Measurements from ENCODE around the gene STK33.

STK33 gene

GRCh38 chr11:8566613-8567210, 27.3 kb downstream of the STK33 start:
- Histone ChIP-seq H3K9ac (ENCODE audit: low read depth, low read length) (no peak overlapping the region), H3K27ac (ENCODE audit: low read length) (no peak overlapping the region), H2AFZ (ENCODE audit: low read depth, low read length) (no peak overlapping the region), H3K79me2 (ENCODE audit: insufficient read depth, low read length) (no peaks in the 10 kb centered on the region), H4K20me1 (ENCODE audit: insufficient read depth, low read length) (no peaks in the 10 kb centered on the region), H3K27me3 (ENCODE audit: insufficient read depth, low read length, poor library complexity) (peaks cover 7% of the 10 kb centered on the region), H3K36me3 (ENCODE audit: insufficient read depth, low read length) (no peaks in the 10 kb centered on the region), H3K4me1 (ENCODE audit: insufficient read depth, low read length) (no peaks in the 10 kb centered on the region), H3K9me3 (ENCODE audit: insufficient read depth, low read length, severe bottlenecking) (no peaks in the 10 kb centered on the region), H3K4me3 (ENCODE audit: low read depth in 1 of 2, low read length in 2 of 2) (no peak overlapping the region), H3K4me2 (ENCODE audit: insufficient read depth, low read length) (no peak overlapping the region)
- DNase-seq (no peak), ATAC-seq (ENCODE audit: insufficient read depth, low read depth) (peak; percentile 57; the same call in 2 of the 3 replicates)
- no peak for TF ChIP-seq EZH2 (IDR thresholded peaks at IDR 0.05; ENCODE audit: borderline replicate concordance, low read depth, low read length, severe bottlenecking)
- peak; percentile 71 for TF ChIP-seq CTCF (IDR thresholded peaks at IDR 0.05; ENCODE audit: borderline replicate concordance, extremely low read depth, low read length, poor library complexity, severe bottlenecking)

GRCh38 chr11:8564526-8564925, 29.5 kb downstream of the STK33 start:
- Histone ChIP-seq H3K79me2 (ENCODE audit: insufficient read depth, low read length) (no peaks in the 10 kb centered on the region), H3K27ac (ENCODE audit: low read length) (no peak overlapping the region), H3K4me3 (ENCODE audit: low read depth in 1 of 2, low read length in 2 of 2) (no peak overlapping the region), H3K4me2 (ENCODE audit: insufficient read depth, low read length) (no peak overlapping the region), H2AFZ (ENCODE audit: low read depth, low read length) (no peak overlapping the region), H4K20me1 (ENCODE audit: insufficient read depth, low read length) (no peaks in the 10 kb centered on the region), H3K9me3 (ENCODE audit: insufficient read depth, low read length, severe bottlenecking) (no peaks in the 10 kb centered on the region), H3K4me1 (ENCODE audit: insufficient read depth, low read length) (no peaks in the 10 kb centered on the region), H3K27me3 (ENCODE audit: insufficient read depth, low read length, poor library complexity) (no peaks in the 10 kb centered on the region), H3K36me3 (ENCODE audit: insufficient read depth, low read length) (no peaks in the 10 kb centered on the region), H3K9ac (ENCODE audit: low read depth, low read length) (no peak overlapping the region)
- TF ChIP-seq CTCF (IDR thresholded peaks at IDR 0.05; ENCODE audit: borderline replicate concordance, extremely low read depth, low read length, poor library complexity, severe bottlenecking): no peak
- no peak for TF ChIP-seq EZH2 (IDR thresholded peaks at IDR 0.05; ENCODE audit: borderline replicate concordance, low read depth, low read length, severe bottlenecking)
- ATAC-seq (ENCODE audit: insufficient read depth, low read depth): no peak
- no peak for DNase-seq

GRCh38 chr11:8561461-8561860, 32.6 kb downstream of the STK33 start:
- Histone ChIP-seq H3K9ac (ENCODE audit: low read depth, low read length) (no peak overlapping the region), H3K4me2 (ENCODE audit: insufficient read depth, low read length) (no peak overlapping the region), H3K27me3 (ENCODE audit: insufficient read depth, low read length, poor library complexity) (peaks cover 2% of the 10 kb centered on the region), H4K20me1 (ENCODE audit: insufficient read depth, low read length) (no peaks in the 10 kb centered on the region), H3K9me3 (ENCODE audit: insufficient read depth, low read length, severe bottlenecking) (no peaks in the 10 kb centered on the region), H3K4me1 (ENCODE audit: insufficient read depth, low read length) (no peaks in the 10 kb centered on the region), H3K4me3 (ENCODE audit: low read depth in 1 of 2, low read length in 2 of 2) (no peak overlapping the region), H2AFZ (ENCODE audit: low read depth, low read length) (no peak overlapping the region), H3K27ac (ENCODE audit: low read length) (no peak overlapping the region), H3K79me2 (ENCODE audit: insufficient read depth, low read length) (no peaks in the 10 kb centered on the region), H3K36me3 (ENCODE audit: insufficient read depth, low read length) (no peaks in the 10 kb centered on the region)
- TF ChIP-seq EZH2 (IDR thresholded peaks at IDR 0.05; ENCODE audit: borderline replicate concordance, low read depth, low read length, severe bottlenecking) (no peak), CTCF (IDR thresholded peaks at IDR 0.05; ENCODE audit: borderline replicate concordance, extremely low read depth, low read length, poor library complexity, severe bottlenecking) (no peak)
- no peak for DNase-seq
- no peak for ATAC-seq (ENCODE audit: insufficient read depth, low read depth)
